GM19395 (cell line): ENCODE results near the gene GPR162.

ENCODE experiments used
- ATAC-seq: cut with Tn5 transposase; IDR thresholded peaks from one replicate; pipeline ENCODE4 v1.9.1; 2021; ENCODE audit warnings: mild to moderate bottlenecking, moderate library complexity; ENCODE audit not compliant: unreplicated experiment

GPR162 gene

DNA sequence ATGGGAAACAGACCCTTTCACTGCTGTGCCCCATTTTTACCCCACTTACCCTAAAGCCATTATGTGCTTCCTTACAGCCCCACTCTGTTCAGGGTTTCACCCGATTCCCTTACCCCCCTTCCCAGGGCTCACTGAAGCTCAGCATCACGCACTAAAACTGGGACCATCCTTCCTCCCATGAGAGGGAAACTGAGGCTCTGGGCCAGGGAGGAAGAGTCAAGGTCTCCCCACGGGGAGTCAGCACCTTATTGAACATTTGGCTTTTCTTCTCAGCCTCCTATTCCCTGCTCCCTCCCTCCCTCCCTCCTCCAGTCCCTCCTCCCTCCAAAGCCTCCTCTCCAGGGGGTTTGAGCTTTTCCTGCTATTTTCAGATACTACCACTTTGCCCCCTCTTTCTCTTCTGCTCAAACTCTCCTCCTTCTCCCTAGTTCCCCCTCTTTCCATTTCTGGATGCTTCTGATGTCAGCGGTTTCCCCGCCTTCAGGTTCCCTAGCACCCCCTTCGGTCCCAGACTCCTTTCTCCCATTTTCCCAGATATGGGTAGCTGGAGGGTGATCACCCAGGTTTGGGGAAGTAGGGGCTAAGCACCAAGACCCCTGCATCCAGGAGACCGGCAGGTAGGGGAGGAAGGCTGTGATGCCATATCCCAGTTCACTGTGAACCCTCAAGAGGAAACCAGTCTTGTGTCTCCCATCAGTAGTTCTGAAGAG, 960 bp downstream of the GPR162 start:
- ATAC-seq, result no peak

DNA sequence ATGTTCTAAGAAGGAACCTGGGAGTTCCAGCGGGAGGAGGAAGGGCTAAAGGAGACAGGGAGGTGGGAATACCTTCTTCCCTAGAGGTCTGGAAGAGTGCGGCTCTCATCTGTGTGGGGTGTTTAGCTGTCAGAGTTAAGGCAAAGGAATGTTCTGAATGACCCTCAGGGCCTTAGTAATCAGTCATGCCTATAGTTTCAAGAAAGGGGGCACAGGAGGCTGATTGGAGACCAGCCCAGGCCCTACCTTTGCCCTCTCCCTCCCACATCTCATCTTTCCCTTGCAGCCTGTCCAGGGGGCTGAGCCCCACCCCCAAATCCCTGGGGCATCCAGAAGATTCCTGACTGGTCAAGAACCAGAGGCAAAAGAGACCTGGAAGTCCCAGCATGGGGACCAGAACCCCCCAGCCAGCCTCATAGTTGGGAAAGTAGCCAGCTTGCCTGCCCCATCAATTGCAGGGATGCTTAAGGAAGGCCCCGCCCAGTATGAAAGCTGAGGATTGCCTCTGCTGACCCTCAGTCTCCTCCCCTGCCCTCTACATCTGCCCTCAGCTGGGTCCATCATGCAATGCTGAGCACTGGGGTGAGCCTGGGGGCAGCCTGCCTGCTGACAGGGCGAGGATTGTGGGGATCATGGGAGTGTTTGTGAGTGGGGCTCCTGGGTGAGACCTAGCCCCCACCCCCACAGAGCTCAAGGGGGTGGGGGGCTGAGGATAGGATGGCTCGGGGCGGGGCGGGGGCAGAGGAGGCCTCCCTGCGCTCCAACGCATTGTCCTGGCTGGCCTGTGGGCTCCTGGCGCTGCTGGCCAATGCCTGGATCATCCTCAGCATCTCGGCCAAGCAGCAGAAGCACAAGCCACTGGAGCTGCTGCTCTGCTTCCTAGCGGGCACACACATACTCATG, 1.8 kb downstream of the GPR162 start:
- no peak for ATAC-seq

DNA sequence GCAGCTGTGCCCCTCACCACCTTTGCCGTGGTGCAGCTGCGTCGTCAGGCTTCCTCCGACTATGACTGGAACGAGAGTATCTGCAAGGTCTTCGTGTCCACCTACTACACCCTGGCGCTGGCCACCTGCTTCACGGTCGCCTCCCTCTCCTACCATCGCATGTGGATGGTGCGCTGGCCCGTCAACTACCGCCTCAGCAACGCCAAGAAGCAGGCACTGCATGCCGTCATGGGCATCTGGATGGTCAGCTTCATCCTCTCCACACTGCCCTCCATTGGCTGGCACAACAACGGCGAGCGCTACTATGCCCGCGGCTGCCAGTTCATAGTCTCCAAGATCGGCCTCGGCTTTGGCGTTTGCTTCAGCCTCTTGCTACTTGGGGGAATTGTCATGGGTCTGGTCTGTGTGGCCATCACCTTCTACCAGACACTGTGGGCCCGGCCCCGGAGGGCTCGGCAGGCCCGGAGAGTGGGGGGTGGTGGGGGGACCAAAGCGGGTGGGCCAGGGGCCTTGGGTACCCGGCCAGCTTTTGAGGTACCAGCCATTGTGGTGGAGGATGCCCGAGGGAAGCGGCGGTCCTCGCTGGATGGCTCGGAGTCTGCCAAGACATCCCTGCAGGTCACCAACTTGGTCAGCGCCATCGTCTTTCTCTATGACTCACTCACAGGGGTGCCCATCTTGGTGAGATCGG, 2.6 kb downstream of the GPR162 start:
- ATAC-seq, result no peak

DNA sequence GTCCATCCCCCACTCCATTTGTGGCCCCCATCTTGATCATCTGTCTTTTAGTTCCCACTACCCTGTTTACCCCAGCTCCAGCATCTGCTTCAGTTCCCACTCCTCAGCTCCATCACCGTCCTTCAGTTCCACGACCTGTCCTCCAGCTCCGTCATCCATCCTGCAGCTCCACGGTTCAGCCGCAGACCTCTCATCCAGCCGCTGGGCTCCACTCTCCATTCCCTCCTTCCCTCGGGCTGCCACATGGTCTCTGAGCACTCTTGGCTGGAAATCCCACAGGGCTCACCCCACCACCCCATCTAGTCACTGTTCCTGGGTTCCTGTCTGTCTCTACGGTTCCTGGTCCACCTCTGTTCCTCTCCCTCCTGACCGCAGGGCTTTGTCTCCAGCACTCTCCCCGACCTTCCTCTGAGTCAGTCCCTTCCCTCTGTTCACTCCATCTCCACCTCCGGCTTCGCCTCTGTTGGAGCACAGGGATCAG, 3.3 kb downstream of the GPR162 start:
- ATAC-seq, result no peak

DNA sequence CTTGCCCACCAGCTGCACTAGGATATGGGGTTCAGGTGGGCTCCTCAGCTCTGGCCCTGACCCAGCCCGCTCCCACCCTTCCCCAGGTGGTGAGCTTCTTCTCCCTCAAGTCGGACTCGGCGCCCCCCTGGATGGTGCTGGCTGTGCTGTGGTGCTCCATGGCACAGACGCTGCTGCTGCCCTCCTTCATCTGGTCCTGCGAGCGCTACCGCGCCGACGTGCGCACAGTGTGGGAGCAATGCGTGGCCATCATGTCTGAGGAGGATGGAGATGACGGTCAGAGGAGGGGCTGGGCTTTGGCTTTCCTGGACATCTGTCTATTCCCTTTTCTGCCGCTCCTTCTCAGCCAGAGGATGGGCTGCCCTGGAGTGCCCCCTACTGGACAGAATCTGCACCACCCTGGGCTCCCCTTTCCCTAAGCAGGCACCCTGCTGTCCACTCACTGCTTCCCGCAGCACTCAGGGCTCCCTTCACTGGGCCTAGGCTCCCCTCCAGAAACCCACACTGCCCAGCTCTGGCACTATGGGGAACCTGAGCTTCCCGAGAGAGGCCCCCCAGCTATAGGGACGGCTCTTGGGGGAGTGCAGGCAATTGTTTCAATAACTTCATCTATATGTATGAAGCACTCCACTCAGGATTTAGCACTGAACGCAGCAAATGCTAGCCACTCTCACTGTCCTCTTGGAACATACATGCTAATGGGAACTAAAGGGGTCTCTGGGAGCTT, 3.9 kb downstream of the GPR162 start:
- no peak for ATAC-seq

DNA sequence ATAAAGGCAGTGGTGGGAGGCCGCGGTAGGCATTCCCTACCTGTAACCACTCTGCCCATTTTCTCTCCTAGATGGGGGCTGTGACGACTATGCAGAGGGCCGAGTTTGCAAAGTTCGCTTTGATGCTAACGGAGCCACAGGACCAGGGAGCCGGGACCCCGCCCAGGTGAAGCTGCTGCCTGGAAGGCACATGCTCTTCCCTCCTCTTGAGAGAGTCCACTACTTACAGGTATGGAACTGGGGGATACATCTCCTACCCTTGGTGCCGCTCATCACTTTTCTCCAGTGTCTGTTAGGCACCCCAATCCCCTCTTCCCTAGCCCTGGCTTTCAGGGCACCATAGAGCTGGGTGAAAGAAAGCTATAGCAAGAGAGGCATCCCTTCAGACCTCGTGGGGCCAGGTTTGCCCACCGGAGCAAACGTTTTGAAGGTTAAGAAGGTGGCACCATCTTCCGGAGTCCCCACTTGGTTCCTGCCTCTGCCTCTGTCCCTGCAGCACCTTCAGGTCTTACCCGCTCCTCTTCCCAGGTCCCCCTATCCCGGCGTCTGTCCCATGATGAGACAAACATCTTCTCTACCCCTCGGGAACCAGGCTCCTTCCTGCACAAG, 4.6 kb downstream of the GPR162 start:
- ATAC-seq, result no peak

DNA sequence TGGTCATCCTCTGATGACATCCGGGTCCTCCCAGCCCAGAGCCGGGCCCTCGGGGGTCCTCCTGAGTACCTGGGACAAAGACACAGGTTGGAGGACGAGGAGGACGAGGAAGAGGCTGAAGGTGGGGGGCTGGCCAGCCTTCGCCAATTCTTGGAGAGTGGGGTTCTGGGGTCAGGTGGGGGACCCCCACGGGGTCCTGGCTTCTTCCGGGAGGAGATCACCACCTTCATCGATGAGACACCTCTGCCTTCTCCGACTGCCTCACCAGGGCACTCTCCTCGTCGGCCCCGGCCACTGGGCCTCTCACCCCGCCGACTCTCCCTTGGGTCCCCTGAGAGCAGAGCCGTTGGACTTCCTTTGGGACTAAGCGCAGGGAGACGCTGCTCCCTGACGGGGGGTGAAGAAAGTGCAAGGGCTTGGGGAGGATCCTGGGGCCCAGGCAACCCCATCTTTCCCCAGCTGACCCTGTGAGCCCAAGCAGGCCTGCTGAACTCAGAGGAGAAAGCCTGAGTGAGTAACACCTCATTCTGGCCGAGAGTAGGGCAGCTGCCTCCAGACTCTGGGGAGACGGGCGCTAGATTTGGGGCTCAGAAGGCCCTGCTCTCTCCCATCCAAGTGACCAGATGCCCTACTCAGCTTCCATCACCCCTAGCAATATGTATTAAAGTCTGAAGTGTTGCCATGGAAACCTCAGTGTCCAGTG, 5.3 kb downstream of the GPR162 start:
- no peak for ATAC-seq

DNA sequence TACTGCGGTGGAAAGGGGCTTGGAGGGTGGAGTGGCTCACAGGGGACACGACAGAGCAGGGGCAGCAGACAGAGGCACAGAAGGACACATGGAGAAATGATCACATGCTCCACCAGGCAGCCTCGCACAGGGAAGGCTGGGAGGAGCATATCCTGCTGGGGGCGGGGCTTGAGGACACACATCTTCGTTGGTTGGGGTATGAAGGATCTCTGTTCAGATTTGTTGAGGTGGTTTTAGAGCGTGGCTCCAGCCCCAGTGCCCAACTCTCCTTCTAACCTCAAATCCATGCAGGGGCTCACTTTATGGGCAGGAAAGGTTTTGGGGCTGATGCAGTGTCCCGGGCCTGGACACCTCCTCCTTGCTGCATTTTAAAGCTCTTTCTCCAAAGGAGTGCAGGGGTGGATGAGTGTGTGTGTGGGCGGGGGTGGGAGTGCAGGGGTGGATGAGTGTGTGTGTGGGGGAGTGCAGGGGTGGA, 5.9 kb downstream of the GPR162 start:
- no peak for ATAC-seq

DNA sequence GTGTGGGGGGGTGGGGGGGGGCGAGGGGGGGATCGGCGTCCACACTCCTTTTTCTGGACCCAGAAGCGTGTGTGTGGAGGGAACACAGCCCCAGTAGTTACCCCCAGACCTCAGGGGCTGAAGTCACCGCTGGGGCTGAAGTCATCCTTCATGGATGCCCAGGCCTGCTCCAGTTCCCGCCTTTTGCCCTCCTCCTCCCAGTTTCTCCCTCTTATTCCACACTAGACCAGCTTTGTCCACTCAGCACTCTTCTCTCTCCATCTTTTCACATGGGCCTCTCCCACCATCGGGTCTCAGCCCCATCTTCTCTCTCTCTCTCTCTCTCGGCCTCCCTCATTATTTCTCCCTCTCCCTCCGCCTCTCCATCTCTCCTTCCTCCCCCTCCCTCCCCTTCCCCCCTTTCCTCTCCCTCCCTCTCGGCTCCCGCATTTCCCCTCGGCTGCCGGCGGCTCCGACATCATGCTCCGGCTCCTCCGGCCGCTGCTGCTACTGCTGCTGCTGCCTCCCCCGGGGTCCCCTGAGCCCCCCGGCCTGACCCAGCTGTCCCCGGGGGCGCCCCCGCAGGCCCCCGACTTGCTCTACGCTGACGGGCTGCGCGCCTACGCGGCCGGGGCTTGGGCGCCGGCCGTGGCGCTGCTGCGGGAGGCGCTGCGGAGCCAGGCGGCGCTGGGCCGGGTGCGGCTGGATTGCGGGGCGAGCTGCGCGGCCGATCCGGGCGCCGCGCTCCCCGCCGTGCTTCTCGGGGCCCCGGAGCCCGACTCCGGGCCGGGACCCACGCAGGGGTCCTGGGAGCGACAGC, 6.6 kb downstream of the GPR162 start, which contains the start of gene P3H3:
Gene P3H3 (plus strand): TSS at position 426 of the 799 bp plus-strand sequence. CDS start 34 bp downstream, at position 460.
- ATAC-seq, result no peak

DNA sequence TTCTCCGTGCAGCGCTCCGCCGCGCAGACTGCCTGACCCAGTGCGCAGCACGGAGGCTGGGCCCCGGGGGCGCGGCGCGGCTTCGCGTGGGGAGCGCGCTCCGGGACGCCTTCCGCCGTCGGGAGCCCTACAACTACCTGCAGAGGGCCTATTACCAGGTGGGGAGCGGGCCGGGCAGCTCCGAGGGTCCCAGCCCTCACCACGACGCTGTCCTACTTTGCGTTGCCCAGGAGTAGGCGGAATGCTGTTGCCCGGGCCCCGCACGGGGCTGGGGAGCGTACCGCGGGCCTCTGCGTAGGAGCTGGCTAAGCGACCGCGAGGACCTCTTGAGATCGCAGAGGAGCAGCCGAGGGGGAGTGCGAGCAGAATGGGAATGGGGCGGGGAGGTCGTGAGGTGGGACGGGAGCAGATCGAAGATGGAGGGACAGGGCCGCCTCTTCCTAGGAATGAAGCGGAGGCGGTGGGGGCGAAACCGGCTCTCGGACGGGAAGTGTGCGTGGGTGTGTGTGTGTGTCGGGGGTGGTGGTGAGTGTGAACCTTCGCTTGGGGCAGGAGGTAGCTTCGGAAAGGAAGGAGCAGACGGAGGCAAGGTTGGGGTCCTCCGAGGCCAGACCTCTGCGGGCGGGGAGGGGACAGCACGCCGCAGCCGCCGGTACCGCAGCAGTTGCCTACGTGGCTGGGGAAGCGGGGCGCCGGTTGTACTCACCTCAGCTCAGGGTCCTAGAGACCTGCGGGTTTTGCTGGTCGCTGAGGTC, 7.3 kb downstream of the GPR162 start:
- ATAC-seq, result no peak

DNA sequence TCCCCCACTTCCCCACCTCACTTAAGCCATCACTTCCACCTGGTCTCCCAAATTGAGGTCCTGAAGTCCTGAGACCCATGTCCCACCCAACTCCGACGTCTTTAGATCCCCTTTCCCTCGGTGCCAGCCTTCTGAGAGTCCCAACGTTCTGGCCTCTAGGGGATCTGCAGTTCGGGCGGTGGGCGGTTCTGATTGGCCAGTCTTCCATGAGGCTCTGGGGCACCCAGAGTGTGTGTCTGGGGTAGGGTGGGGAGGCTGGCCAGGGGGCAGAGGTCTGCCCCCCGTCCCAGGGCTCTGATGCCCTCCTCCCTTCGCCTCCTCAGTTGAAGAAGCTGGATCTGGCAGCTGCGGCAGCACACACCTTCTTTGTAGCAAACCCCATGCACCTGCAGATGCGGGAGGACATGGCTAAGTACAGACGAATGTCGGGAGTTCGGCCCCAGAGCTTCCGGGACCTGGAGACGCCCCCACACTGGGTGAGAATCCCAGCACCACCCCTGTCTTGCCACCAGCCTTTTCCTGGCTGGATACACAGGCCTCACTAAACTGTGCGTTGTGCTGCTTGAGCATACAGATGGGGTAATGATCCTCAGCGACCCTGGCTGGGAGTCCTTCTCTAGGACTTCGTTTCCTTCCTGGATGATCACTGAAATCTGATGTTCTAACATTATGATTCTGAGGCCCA, 8.1 kb downstream of the GPR162 start:
- no peak for ATAC-seq

DNA sequence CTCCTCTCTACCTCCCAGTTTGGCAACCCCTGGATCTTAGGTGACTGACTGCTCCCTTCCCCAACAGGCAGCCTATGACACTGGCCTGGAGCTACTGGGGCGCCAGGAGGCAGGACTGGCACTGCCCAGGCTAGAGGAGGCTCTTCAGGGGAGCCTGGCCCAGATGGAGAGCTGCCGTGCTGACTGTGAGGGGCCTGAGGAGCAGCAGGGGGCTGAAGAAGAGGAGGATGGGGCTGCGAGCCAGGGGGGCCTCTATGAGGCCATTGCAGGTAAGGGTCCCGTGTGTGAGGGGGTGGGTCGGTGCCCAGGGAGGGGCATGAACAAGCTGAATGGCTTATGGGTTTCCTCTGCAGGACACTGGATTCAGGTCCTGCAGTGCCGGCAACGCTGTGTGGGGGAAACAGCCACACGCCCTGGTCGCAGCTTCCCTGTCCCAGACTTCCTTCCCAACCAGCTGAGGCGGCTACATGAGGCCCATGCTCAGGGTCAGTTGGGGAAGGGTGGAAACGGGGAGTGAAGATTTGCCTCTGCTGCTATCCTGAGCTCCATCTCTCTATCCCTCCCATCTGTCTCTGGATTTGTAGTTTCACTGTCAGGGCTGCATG, 8.8 kb downstream of the GPR162 start:
- ATAC-seq, result no peak

DNA sequence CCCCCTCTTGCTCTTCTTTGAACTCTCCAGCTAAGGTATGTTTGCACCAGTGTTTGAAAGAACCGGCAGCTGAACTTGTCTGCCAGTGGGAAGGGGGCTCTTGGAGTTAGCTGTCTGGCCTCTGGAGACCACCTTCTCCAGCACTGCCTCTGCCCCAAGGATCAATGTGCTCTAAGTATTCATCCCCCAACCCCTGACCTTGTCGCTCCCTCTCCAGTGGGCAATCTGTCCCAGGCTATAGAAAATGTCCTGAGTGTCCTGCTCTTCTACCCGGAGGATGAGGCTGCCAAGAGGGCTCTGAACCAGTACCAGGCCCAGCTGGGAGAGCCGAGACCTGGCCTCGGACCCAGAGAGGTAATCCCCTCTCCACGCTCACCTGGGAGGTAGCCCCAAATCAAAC, 9.4 kb downstream of the GPR162 start:
- ATAC-seq, result no peak

DNA sequence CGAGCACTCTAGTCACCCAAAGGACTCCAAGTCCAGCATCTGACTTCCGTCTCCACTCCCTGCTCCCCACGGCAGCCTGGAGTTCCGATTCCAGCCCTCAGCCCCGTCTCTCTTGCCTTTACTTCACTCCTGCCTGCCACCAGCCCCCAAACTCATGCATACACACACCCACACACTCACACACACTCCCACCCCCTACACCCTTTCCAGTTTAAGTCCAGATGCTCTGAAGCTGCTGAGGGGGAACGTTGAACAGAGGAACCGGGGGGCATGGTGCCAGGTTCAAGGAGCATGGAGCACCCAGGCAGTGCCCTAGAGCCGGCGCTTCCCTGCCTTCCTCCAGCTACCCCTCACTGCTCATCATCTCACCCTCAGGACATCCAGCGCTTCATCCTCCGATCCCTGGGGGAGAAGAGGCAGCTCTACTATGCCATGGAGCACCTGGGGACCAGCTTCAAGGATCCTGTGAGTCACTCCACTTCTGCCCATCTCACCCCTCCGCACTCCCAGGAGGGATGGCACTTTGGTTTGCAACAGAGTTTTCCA, 9.9 kb downstream of the GPR162 start:
- ATAC-seq, result no peak

DNA sequence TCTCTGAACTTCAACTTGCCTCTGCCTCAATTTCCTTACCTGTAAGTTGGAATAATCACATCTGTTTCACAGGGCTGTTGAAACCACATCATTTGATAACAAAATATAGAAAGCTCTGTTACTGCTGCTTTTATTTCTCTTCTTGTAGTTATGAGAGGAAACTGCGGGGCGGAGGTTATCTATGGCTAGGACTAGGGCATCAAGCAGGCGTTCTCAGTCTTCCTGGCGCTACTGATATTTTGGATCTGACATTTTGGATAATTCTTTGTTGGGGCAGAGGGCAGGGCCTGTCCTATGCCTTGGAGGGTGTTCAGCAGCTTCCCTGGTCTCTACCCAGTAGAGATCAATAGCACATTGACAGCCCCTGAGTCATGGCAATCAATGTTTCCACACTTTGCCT, 10.5 kb downstream of the GPR162 start:
- no peak for ATAC-seq

DNA sequence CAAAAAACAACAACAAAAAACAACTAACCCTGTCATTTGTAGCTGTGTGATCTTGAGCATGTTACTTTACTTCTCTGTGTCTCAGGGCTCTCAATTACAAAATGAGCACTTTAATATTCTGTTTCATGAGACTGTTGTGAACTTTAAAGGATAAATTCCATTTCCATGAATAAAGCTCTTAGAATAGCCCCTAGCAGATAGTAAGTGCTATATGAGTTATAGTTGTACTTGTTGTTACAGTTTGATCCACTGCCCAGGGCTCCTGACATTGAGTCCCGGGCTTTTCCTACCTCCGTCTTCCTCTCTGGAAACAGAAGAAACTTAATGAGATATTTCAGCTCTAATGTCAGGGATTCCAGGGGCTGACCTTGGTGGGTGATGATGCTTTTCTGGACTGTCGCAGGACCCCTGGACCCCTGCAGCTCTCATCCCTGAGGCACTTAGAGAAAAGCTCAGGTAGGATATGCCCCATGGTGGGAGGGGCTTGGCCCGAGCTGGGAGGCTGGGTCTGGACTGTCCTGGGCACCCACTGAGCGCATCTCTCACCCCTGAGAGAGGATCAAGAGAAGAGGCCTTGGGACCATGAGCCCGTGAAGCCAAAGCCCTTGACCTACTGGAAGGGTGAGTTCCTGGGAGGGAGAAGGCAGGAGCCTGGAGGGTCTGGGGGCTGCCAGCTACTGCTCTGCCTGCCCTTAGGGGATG, 11.7 kb downstream of the GPR162 start:
- no peak for ATAC-seq
